HepG2 (cell line): Measurements from ENCODE around the gene NME7. TPM values are rescaled to one million over a fixed set of nuclear protein-coding genes. Genes with fewer than 3 reads are reported as not detected.

Experiments used
- ARNTL ChIP-seq: sonication (generic); formaldehyde crosslinking; IDR thresholded peaks from 2 replicates; pipeline ENCODE4 v1.4.0; 2020; ENCODE audit warnings: mild to moderate bottlenecking, missing genetic modification reagents
- HBP1 ChIP-seq: IDR thresholded peaks from 2 replicates; pipeline ENCODE4 v1.6.1; 2016; ENCODE audit warnings: low read depth, control low read depth
- HDAC2 ChIP-seq: sonication (generic); formaldehyde crosslinking; IDR thresholded peaks from 2 replicates; pipeline ENCODE4 v1.4.0; 2020; ENCODE audit warnings: missing genetic modification reagents
- IKZF4 ChIP-seq: sonication (generic); formaldehyde crosslinking; IDR thresholded peaks from 2 replicates; pipeline ENCODE4 v1.5.1; 2020; ENCODE audit warnings: borderline replicate concordance, mild to moderate bottlenecking, low read depth, missing genetic modification reagents; ENCODE audit errors: not compliant biosample characterization
- JUND ChIP-seq: sonication (generic); formaldehyde crosslinking; IDR thresholded peaks from 2 replicates; pipeline ENCODE4 v1.8.0; 2022; ENCODE audit warnings: mild to moderate bottlenecking, missing genetic modification reagents
- KMT2A ChIP-seq: sonication (generic); formaldehyde crosslinking; IDR thresholded peaks from 2 replicates; pipeline ENCODE4 v1.4.0; 2020; ENCODE audit warnings: missing genetic modification reagents
- MYC ChIP-seq: sonication (generic); formaldehyde crosslinking; IDR thresholded peaks from 2 replicates; pipeline ENCODE4 v1.9.0; 2021; ENCODE audit warnings: missing genetic modification reagents, borderline replicate concordance
- SKI ChIP-seq: fragments of 450-650 bp; IDR thresholded peaks from one replicate; pipeline ENCODE4 v1.6.1; 2018; ENCODE audit warnings: mild to moderate bottlenecking; ENCODE audit not compliant: partially characterized antibody
- SMC3 ChIP-seq: IDR thresholded peaks from 2 replicates; pipeline ENCODE4 v1.6.1; 2011; ENCODE audit warnings: low read length, improper control_type of control experiment
- ZGPAT ChIP-seq: IDR thresholded peaks from 2 replicates; pipeline ENCODE4 v1.6.1; 2016; ENCODE audit warnings: mild to moderate bottlenecking
- ZNF205 ChIP-seq: IDR thresholded peaks from 2 replicates; pipeline ENCODE4 v1.6.1; 2018; ENCODE audit warnings: missing biosample characterization, missing genetic modification reagents
- ZNF468 ChIP-seq: sonication (generic); formaldehyde crosslinking; IDR thresholded peaks from 2 replicates; pipeline ENCODE4 v1.8.0; 2022; ENCODE audit warnings: mild to moderate bottlenecking, moderate library complexity, missing genetic modification reagents
- ZNF644 ChIP-seq: IDR thresholded peaks from 2 replicates; pipeline ENCODE4 v1.6.1; 2016; ENCODE audit warnings: low read depth
- ZNF841 ChIP-seq: sonication (generic); formaldehyde crosslinking; IDR thresholded peaks from 2 replicates; pipeline ENCODE4 v1.8.1; 2023; ENCODE audit warnings: missing genetic modification reagents, borderline replicate concordance
- ZNF878 ChIP-seq: sonication (generic); formaldehyde crosslinking; IDR thresholded peaks from 2 replicates; pipeline ENCODE4 v1.8.1; 2023; ENCODE audit warnings: mild to moderate bottlenecking, missing genetic modification reagents, moderate library complexity
- polyA plus RNA-seq, 8 experiments: library from polyadenylated mRNA; depleted of rRNA in 3 of 8; stranded (reverse) in 7 of 8; unstranded in 1 of 8; fragments of >200 nt; fragmentation: Illumina TruSeq in 4 of 8; extraction: Trizol in 4 of 8; gene quantifications; 2 replicates each; pipeline versions ENCODE4 v1.2.1 to v1.2.3, GENCODE V29; 2011 to 2016; ENCODE audit warnings: low read depth in 4 of 8, missing spikeins in 1 of 8, mixed read lengths in 1 of 8; ENCODE audit not compliant: insufficient read depth in 1 of 8
- total RNA-seq, 5 experiments: library from RNA; depleted of rRNA; stranded (reverse); fragments of >200 nt; fragmentation: Illumina TruSeq; extraction: Trizol; gene quantifications; 2 replicates each; pipeline ENCODE4 v1.2.3, GENCODE V29; 2016; ENCODE audit warnings: low read depth in 1 of 5
- TF ChIP-seq, protein P1 (sequence below): sonication (generic); formaldehyde crosslinking; IDR thresholded peaks from 2 replicates; pipeline ENCODE4 v1.4.0; 2020; ENCODE audit warnings: mild to moderate bottlenecking, missing genetic modification reagents
- TF ChIP-seq, protein P2 (sequence below): sonication (generic); formaldehyde crosslinking; IDR thresholded peaks from 2 replicates; pipeline ENCODE4 v1.4.0; 2020; ENCODE audit warnings: missing genetic modification reagents

The NME7 gene
- total and polyA plus RNA-seq, 2 of the 13 experiments (the other 11 are each of a cell fraction or from before 2014, with no cell fraction given): 9.4 to 22.5 TPM

GRCh38 chr1:169367686-169368405 is at the start of gene NME7, which contains the start of gene BLZF1 (continued):
- peak; percentile 49; the same call in 1 of the 2 replicates for TF ChIP-seq ZGPAT
- no peak for TF ChIP-seq ARNTL (CRISPR knock-in tag)
- no peak; the same call in 1 of the 2 replicates for TF ChIP-seq HDAC2 (CRISPR knock-in tag)
- TF ChIP-seq KMT2A (CRISPR knock-in tag): peak; percentile 90; the same call in 1 of the 2 replicates
- no peak for TF ChIP-seq ZNF468 (CRISPR knock-in tag)
- TF ChIP-seq, protein P1, sequence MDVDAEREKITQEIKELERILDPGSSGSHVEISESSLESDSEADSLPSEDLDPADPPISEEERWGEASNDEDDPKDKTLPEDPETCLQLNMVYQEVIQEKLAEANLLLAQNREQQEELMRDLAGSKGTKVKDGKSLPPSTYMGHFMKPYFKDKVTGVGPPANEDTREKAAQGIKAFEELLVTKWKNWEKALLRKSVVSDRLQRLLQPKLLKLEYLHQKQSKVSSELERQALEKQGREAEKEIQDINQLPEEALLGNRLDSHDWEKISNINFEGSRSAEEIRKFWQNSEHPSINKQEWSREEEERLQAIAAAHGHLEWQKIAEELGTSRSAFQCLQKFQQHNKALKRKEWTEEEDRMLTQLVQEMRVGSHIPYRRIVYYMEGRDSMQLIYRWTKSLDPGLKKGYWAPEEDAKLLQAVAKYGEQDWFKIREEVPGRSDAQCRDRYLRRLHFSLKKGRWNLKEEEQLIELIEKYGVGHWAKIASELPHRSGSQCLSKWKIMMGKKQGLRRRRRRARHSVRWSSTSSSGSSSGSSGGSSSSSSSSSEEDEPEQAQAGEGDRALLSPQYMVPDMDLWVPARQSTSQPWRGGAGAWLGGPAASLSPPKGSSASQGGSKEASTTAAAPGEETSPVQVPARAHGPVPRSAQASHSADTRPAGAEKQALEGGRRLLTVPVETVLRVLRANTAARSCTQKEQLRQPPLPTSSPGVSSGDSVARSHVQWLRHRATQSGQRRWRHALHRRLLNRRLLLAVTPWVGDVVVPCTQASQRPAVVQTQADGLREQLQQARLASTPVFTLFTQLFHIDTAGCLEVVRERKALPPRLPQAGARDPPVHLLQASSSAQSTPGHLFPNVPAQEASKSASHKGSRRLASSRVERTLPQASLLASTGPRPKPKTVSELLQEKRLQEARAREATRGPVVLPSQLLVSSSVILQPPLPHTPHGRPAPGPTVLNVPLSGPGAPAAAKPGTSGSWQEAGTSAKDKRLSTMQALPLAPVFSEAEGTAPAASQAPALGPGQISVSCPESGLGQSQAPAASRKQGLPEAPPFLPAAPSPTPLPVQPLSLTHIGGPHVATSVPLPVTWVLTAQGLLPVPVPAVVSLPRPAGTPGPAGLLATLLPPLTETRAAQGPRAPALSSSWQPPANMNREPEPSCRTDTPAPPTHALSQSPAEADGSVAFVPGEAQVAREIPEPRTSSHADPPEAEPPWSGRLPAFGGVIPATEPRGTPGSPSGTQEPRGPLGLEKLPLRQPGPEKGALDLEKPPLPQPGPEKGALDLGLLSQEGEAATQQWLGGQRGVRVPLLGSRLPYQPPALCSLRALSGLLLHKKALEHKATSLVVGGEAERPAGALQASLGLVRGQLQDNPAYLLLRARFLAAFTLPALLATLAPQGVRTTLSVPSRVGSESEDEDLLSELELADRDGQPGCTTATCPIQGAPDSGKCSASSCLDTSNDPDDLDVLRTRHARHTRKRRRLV (CRISPR knock-in tag): no peak
- peak; percentile 12; the same call in 1 of the 2 replicates for TF ChIP-seq HBP1 (CRISPR knock-in tag)
- TF ChIP-seq ZNF205 (CRISPR knock-in tag): no peak
- TF ChIP-seq SKI: no peak
- TF ChIP-seq IKZF4 (CRISPR knock-in tag): no peak
- TF ChIP-seq MYC (CRISPR knock-in tag): peak; percentile 78; the same call in 1 of the 2 replicates
- TF ChIP-seq SMC3: no peak
- no peak for TF ChIP-seq ZNF878
- no peak for TF ChIP-seq ZNF841
- TF ChIP-seq, protein P2, sequence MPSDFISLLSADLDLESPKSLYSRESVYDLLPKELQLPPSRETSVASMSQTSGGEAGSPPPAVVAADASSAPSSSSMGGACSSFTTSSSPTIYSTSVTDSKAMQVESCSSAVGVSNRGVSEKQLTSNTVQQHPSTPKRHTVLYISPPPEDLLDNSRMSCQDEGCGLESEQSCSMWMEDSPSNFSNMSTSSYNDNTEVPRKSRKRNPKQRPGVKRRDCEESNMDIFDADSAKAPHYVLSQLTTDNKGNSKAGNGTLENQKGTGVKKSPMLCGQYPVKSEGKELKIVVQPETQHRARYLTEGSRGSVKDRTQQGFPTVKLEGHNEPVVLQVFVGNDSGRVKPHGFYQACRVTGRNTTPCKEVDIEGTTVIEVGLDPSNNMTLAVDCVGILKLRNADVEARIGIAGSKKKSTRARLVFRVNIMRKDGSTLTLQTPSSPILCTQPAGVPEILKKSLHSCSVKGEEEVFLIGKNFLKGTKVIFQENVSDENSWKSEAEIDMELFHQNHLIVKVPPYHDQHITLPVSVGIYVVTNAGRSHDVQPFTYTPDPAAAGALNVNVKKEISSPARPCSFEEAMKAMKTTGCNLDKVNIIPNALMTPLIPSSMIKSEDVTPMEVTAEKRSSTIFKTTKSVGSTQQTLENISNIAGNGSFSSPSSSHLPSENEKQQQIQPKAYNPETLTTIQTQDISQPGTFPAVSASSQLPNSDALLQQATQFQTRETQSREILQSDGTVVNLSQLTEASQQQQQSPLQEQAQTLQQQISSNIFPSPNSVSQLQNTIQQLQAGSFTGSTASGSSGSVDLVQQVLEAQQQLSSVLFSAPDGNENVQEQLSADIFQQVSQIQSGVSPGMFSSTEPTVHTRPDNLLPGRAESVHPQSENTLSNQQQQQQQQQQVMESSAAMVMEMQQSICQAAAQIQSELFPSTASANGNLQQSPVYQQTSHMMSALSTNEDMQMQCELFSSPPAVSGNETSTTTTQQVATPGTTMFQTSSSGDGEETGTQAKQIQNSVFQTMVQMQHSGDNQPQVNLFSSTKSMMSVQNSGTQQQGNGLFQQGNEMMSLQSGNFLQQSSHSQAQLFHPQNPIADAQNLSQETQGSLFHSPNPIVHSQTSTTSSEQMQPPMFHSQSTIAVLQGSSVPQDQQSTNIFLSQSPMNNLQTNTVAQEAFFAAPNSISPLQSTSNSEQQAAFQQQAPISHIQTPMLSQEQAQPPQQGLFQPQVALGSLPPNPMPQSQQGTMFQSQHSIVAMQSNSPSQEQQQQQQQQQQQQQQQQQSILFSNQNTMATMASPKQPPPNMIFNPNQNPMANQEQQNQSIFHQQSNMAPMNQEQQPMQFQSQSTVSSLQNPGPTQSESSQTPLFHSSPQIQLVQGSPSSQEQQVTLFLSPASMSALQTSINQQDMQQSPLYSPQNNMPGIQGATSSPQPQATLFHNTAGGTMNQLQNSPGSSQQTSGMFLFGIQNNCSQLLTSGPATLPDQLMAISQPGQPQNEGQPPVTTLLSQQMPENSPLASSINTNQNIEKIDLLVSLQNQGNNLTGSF: no peak
- TF ChIP-seq JUND: no peak
- no peak for TF ChIP-seq ZNF644 (CRISPR knock-in tag)
